Pancreas (tissue), 10 donors: ENCODE results near the gene FSTL4. TPM values are rescaled to one million over a fixed set of nuclear protein-coding genes. Genes with fewer than 3 reads are reported as not detected.

Experiments
- ATAC-seq, 4 donors: fragments of 200-7000 bp; cut with Tn5 transposase; one replicate each; pipeline versions ENCODE4 v1.8.0 to v1.9.1; 2020; ENCODE audit warnings: mild to moderate bottlenecking in 4 of 4, moderate library complexity in 4 of 4
- DNase-seq, 6 donors: peaks; one replicate each; pipeline ENCODE4 v3.0.0-alpha.2; 2020
- FAIRE-seq: peaks from 2 replicates; lab custom pipeline; 2012; peaks lifted over from hg19 to GRCh38; lab: Jason Lieb, UNC
- H3K27ac ChIP-seq, 4 donors: fragments of 200-600 bp; sonication (generic); 1 replicate in 3 of 4; 2 replicates in 1 of 4; pipeline versions ENCODE4 v1.5.0 to v1.8.0; 2020
- H3K27me3 ChIP-seq, 4 donors: fragments of 200-600 bp; one replicate each; pipeline ENCODE4 v1.8.0; 2021
- H3K36me3 ChIP-seq, 3 donors: fragments of 200-600 bp; sonication (generic) in 1 of 3; one replicate each; pipeline versions ENCODE4 v1.5.0 to v1.8.0; 2020 to 2021
- H3K4me1 ChIP-seq, 3 donors: fragments of 200-600 bp; one replicate each; pipeline ENCODE4 v1.8.0; 2021
- H3K4me3 ChIP-seq, 4 donors: fragments of 200-600 bp; sonication (generic) in 2 of 4; one replicate each; pipeline versions ENCODE4 v1.5.0 to v1.8.0; 2020 to 2021
- H3K9me3 ChIP-seq, 4 donors: fragments of 200-600 bp; one replicate each; pipeline ENCODE4 v1.8.0; 2021
- WGBS, 2 donors: extraction: QIAGEN DNeasy Blood & Tissue Kit; methylation state at CpG; one replicate each; pipeline ENCODE4 v1.1.7; 2013; 5-methylcytosine and 5-hydroxymethylcytosine counted together
- intact Hi-C, 3 donors: fragments of 100-400 bp; cut with DNase I; formaldehyde crosslinking; loops; one replicate each; pipeline versions ENCODE4 v1.11.1 to v1.14.2; 2022
- polyA plus RNA-seq, 2 donors: library from polyadenylated mRNA; stranded (reverse); fragments of 200-250 nt; gene quantifications; one replicate each; pipeline ENCODE4 v1.2.3, GENCODE V29; 2013
- total RNA-seq, 6 donors: library from RNA; stranded (reverse); fragmentation: NEBNext Ultra II Directional in 4 of 6; extraction: Animal tissue kit (Norgen Biotek cat#: 25700) in 4 of 6; gene quantifications; one replicate each; pipeline versions ENCODE4 v1.2.1 to v1.2.4, GENCODE V29; 2021 to 2023
- TF ChIP-seq, protein P1 (sequence below), 4 donors: fragments of 200-600 bp; sonication (generic) in 3 of 4; IDR thresholded peaks; one replicate each; pipeline versions ENCODE4 v1.5.0 to v1.8.0; 2021; ENCODE audit warnings: antibody characterized with exemption in 4 of 4
- donor health status: healthy with polysubstance abuse.
- donor health status: DM: no; HTN: no; CAD: no; lungs with moderate emphysema.
- donor health status: DM: no; HTN: no; CAD: no.
- donor health status: control.
- donor health status: control.
- donor health status: Bipolar disorder and iron deficiency.
- donor health status: DM: yes; HTN: yes; CAD: no.
- donor health status: DM: no; HTN: no; CAD: no.
- donor health status: DM: no; HTN: no; CAD: no.
- donor health status: DM: yes; HTN: yes; CAD: no.

Gene FSTL4
- total RNA-seq (1 to 10 TPM; 1.1 to 2.4 (median 1.4) TPM), polyA plus RNA-seq (1 to 10 TPM in 1 of 2 donors, under 1 TPM in 1; 0.68 to 2.0 TPM)

DNA sequence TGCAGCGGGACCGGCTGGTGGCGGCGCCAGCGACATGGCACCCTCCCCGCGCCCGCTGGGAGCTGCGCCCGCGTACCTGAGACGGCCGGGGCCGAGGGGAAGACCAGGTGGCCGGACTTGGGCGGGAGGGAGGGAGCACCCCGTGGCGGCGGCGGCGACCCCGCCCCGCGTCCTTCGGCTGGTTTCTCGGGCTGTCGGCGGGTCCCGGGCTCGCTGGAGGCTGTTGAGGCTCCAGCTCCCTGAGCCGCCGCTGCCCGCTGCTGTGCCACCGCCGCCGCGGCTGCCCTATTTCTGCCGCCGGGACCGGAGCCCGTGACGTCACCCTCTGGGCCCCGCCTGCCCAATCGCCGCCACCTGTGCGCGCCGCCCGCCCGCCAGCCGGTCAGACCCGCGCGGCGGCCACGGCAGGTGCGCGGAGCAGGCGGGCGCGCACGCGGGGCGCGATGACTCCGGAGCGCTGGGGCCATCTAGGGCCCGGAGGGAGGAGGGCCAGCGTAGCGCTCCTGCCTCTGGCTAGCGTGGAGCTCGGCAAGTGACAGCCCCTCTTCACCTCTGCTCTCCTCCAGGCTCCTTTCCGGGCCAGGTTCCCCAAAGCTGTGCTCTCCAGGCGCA is at the start of gene FSTL4:
TSS of gene FSTL4 (minus strand) at position 293 of the 612 bp plus-strand sequence.
- peak within 1 kb of the TSS; percentile 28 to 62 (median 48) for H3K4me3 ChIP-seq
- 1 to 3% methylated on average over 31 to 74 of the region's 74 CpGs for WGBS, 2 donors

DNA sequence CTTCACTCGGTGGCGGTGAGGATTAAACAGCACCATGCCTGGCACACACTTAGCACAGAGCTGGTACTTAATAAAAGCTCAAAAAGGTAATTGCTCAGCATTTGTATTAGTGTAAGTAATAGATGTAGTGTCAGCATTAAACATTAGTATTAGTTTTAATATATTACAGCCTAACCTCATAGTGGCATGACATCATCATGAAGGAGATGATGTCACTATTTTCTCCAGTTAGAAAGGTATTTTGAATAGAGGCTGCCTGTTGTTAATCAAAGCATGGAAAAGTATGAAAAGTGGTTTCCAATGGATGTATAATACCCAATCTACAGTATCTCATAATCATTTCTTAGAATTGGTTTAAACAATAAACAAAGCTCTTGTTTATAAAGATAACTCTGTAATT is 49.0 kb upstream of the FSTL4 start:
- FAIRE-seq = no peak
- no peaks in the 10 kb centered on the region for H3K9me3 ChIP-seq
- no peaks in the 10 kb centered on the region for H3K36me3 ChIP-seq

More for the DNA sequence above, at the start of gene FSTL4:
- peaks cover 6 to 11% (median 8%) of the 10 kb centered on the region in 3 donors for H3K4me1 ChIP-seq
- no peaks in the 10 kb centered on the region for H3K27me3 ChIP-seq
- ATAC-seq (peak; percentile 75 to 89 (median 84)), DNase-seq (peak; percentile 73 to 88 (median 81)), FAIRE-seq (no peak)
- TF ChIP-seq, protein P1, sequence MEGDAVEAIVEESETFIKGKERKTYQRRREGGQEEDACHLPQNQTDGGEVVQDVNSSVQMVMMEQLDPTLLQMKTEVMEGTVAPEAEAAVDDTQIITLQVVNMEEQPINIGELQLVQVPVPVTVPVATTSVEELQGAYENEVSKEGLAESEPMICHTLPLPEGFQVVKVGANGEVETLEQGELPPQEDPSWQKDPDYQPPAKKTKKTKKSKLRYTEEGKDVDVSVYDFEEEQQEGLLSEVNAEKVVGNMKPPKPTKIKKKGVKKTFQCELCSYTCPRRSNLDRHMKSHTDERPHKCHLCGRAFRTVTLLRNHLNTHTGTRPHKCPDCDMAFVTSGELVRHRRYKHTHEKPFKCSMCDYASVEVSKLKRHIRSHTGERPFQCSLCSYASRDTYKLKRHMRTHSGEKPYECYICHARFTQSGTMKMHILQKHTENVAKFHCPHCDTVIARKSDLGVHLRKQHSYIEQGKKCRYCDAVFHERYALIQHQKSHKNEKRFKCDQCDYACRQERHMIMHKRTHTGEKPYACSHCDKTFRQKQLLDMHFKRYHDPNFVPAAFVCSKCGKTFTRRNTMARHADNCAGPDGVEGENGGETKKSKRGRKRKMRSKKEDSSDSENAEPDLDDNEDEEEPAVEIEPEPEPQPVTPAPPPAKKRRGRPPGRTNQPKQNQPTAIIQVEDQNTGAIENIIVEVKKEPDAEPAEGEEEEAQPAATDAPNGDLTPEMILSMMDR (IDR thresholded peaks at IDR 0.05) = no peak
- no peaks in the 10 kb centered on the region for H3K9me3 ChIP-seq
- intact Hi-C loops = loop anchor here in 1 of 3 donors (10.0 kb wide), 1 partner anchor 188 kb away; no protein-coding TSS in a partner anchor
- no peak within 1 kb of the TSS for H3K27ac ChIP-seq
- H3K36me3 ChIP-seq = no peaks in the 10 kb centered on the region

DNA sequence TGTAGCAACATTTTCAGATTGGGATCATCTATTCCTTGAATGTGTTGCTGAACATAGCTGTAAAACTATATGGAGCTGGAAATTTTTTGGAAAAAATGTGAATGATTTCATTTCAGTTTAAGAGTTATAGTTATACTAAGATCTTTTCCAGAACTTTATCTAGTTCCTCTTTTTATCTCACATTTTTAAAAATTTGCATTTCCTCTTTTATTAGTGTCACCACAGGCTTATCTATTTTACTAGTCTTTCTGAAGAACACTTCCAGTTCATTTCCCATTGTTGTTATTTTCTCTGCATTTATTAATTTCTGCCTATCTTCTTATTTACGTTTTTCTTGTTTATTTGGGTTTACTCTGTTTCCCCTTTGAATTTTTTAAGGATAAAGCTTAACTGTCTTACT is 46.0 kb upstream of the FSTL4 start:
- ATAC-seq (no peak), DNase-seq (no peak), FAIRE-seq (no peak)
- 44 to 50% methylated on average over 1 of the region's 1 CpG for WGBS, 2 donors
- H3K27me3 ChIP-seq = no peaks in the 10 kb centered on the region
- H3K4me3 ChIP-seq = no peak overlapping the region
- intact Hi-C loops = no loop called here
- no peaks in the 10 kb centered on the region for H3K4me1 ChIP-seq
- TF ChIP-seq, protein P1 (IDR thresholded peaks at IDR 0.05) = no peak
- no peak overlapping the region for H3K27ac ChIP-seq
- no peaks in the 10 kb centered on the region for H3K9me3 ChIP-seq
- H3K36me3 ChIP-seq = no peaks in the 10 kb centered on the region

More for the DNA sequence above, 49.0 kb upstream of the FSTL4 start:
- no peaks in the 10 kb centered on the region for H3K4me1 ChIP-seq
- intact Hi-C loops = no loop called here
- no peaks in the 10 kb centered on the region for H3K27me3 ChIP-seq
- no peak overlapping the region for H3K4me3 ChIP-seq
- 94% methylated on average over 2 of the region's 2 CpGs for WGBS, 2 donors
- no peak for DNase-seq
- H3K27ac ChIP-seq = no peak overlapping the region
- TF ChIP-seq, protein P1 (IDR thresholded peaks at IDR 0.05) = no peak
- ATAC-seq = no peak

DNA sequence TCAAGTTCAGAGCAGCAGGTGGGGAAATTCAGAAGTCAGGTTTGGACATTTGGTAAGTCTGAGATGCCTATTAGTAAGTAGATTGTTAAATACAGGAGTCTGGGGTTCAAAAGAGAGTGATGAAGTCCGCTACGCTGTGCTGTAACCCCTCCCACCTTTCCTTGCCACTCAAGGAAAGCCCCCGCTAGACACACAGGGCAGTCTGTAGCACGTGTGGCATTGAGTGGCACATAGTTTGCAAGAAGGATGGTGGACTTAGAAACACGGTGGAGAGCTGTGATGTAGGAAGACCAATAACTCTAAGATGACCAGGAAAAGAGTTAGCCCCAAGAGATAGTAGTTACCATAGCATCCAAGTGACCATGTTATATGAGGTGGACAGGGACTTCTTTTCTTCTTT is 44.7 kb upstream of the FSTL4 start:
- WGBS, 2 donors = 67 to 70% methylated on average over 5 of the region's 5 CpGs
- no peak for FAIRE-seq
- H3K4me3 ChIP-seq = no peak overlapping the region
- no peaks in the 10 kb centered on the region for H3K9me3 ChIP-seq
- no peak for DNase-seq
- intact Hi-C loops = no loop called here
- no peaks in the 10 kb centered on the region for H3K4me1 ChIP-seq
- H3K36me3 ChIP-seq = no peaks in the 10 kb centered on the region
- TF ChIP-seq, protein P1 (IDR thresholded peaks at IDR 0.05) = no peak
- no peaks in the 10 kb centered on the region for H3K27me3 ChIP-seq
- H3K27ac ChIP-seq = no peak overlapping the region
- ATAC-seq = no peak

DNA sequence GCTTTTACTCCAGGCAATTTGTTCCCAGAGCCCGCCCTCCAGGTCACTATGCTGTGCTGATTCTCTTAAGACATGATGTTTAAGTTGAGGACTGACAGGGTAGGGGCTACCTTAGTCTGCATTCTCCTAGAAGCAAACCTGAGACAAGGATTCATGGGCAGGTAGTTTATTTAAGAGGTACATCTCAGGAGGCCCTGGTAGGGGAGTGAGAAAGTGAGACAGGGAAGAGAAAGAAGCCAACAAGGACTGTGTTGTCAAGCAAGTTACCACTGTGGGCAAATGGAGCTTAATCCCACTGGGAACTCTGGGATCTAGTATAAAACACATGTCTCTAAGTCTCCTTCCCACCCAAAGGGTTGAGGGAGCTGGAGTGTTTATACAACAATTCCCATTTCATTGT is 43.6 kb upstream of the FSTL4 start:
- no peak for ATAC-seq
- Histone ChIP-seq H3K27ac (no peak overlapping the region), H3K27me3 (no peaks in the 10 kb centered on the region), H3K4me1 (no peaks in the 10 kb centered on the region), H3K9me3 (no peaks in the 10 kb centered on the region), H3K4me3 (no peak overlapping the region), H3K36me3 (no peaks in the 10 kb centered on the region)
- DNase-seq = no peak
- no peak for FAIRE-seq
- intact Hi-C loops = no loop called here
- TF ChIP-seq, protein P1 (IDR thresholded peaks at IDR 0.05) = no peak
- WGBS, 2 donors = 67 to 93% methylated on average over 1 of the region's 1 CpG
